T-helper 1 cell (primary cell): ENCODE measurements around the gene ZNHIT3.
"Not testable (repeated sequence)": the region's sequence is repeated elsewhere in the genome, so short reads cannot be mapped to it uniquely, and the experiment has no call there.

Experiments used
- DNase-seq, 5 donors: peaks; one replicate each; pipeline ENCODE4 v3.0.0-alpha.2; 2012 to 2020
- total RNA-seq, 4 donors: gene quantifications; one replicate each; lab custom pipeline; 2026; lab: John Stamatoyannopoulos, UW

The ZNHIT3 gene
- 22.2 to 30.1 (median 27.9) reads per million in 4 donors for total RNA-seq

DNA sequence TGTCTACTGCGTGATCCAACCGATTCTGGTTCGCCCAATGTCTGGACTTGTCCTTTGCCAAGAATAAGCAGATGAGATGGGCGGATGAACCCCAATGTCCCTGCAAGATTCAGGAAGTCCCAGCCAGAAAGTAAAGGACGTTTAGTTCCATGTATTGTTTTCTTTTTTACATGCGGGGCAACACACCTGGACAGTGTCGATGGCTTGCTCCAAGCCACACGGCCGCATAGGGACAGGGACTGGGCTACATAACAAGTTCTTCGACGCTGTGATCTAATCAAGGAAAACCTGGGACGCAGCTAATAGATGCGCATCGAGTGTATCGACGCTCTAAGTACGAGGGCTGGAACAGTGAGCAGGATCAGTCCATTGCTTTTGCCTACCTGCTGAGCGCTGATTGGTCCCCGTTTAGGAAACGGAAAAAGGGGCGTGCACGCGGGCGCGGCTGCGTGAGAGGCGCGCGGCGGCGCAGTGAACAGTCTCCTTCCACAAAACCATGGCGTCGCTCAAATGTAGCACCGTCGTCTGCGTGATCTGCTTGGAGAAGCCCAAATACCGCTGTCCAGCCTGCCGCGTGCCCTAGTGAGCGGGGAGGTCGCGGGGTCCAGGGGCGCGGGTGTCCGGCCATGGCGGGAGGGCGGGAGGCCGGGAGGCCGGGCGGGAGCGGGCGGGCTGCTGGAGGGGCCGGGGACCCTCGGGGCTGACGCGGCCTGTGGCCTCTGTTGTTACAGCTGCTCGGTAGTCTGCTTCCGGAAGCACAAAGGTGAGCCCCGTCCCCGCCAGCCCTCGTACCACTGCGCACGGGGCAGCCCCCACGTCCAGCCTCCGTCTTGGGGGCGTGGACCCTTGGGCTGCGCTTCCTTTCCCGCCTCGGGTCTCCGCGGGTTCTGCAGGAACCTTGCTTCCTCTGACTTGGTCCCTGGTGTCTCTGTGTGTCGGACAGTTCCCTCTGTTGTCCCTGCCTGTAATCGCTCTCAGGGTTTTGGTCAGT is at the start of gene ZNHIT3:
ZNHIT3 (plus strand) TSS at position 478 of the 991 bp plus-strand sequence; CDS start at position 497, 19 bp downstream.
- DNase-seq, result peak; percentile 77 to 94 (median 86)

DNA sequence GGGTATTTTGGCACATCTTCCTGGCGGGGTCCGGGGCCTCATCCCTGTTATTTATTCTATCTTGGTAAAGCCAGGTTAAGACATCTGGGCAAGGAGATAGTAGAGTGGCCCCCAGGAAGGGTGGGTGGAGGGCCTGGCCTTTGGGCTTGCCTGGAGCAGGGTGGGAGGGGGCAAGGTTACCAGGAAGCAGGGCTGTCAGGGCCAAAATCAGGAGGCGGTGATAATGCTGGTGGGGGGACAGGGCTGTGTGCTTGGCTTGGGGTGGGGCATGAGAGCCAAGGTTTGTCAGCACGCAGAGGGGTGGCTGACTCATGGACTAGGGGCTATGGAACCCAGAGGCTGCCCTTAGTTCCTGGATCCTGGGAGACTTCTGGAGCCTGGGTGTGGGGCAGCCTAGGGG is 44.7 kb upstream of the ZNHIT3 start:
- not testable (repeated sequence) for DNase-seq

DNA sequence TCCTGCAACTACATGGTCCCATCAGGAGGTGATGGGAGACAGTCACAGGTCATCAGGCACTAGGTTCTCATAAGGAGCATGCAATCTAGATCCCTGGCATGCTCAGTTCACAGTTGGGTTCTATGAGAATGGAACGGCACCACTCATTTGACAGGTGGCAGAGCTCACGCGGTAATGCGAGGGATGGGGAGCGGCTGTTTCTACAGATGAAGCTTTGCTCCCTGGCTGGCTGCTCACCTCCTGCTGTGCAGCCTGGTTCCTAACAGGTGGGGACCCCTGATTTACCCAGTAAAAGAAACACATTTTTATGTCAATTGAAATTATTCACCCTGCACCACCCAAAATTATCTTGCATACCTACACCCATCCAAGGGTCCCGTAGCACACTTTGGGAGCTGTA is 42.7 kb upstream of the ZNHIT3 start:
- DNase-seq, result no peak

DNA sequence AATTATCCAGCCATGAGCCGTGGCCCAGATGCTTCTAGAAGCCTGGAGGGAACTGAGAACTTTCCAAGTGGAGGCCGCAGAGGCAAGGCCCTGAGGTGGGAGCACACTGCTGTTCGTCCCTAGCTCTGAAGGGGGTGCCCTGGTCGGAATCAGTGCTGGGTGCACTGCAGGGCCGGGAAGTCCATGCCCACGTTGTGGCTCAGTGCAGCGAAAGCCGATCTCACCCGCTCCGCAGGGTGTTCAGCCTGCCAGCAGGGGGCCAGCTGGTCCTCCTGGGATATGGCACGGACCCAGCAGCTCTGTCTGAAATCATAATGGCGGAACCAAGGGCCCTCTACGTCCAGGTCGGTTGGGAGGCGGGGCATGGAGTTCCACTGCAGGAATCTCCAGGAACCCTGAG is 36.5 kb upstream of the ZNHIT3 start:
- not testable (repeated sequence) for DNase-seq

DNA sequence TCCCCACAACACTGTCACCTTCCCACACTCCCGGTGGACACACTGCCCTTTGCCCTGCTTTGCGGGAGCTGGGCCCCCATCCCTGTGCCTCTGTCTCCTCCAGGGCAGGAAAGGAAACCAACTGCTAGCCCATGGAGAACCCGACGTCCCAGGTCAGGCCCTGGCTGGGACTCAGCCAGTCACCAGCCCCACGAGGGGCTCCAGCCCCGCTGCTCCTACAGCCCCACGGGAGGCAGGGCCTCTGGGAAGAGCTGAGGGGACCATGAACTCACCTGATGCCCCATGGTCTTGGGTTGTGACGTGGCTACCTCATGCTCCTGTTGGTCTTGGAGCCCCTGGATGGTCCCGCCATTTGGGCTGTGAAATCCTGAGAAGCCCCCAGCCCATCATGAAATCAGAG is 33.6 kb upstream of the ZNHIT3 start:
- DNase-seq, result not testable (repeated sequence)

DNA sequence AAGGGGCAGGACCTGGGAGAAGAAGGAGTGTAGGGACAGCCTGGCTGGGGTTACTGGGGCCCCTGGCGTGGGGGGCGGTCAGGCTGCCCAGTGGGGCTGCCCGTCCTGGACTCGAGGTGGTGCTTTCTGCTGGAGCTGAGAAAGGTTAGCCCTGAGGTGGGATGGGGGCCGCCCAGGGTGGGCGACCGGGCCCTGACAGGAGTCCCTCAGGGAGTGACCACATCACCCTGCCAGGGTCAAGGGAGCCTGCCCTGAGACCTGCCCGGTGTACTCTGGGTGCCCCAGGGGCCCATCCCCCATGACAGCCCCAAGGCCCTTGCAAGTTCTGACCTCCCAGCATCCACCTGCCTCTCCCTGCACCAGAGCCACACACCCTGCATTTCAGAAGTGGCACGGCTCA is 28.8 kb upstream of the ZNHIT3 start:
- not testable (repeated sequence) for DNase-seq

DNA sequence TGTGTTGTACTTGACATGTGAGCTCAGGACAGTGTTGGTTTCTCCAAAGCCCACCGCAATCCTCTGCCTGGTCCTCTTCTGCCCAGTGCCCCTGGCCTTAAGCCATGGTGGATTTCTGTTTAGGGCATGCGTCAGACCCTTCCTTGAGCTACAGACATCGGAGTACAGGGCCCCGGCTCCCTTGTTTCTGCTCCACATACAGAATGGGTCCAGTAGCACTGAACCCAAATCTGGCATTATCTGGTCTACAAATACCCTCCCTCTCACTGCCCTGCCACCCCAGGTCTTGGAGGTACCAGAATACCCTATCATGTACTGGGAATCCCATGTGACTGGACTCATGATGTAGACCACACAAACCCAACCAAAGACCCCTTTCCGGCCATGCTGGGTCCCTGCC is 27.4 kb upstream of the ZNHIT3 start:
- no peak for DNase-seq

DNA sequence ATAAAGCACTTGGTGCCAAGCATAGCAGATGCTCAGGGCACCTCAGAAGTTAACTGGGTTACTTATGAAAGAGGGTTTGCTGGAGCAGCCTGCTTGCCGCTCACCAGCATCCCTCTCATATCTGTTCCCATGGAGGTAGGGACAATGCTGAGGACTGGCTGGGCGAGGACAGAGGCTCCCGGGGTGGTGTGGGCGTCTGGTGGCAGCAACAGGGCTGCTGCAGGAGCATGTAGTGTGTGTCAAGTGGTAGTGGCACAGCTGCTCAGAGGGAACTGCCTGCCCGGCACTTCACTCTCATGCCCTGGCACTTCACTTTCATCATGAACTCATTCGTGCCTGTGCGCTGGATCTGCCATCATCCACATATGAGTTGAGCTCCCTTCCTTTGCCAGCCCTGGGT is 26.9 kb upstream of the ZNHIT3 start:
- no peak for DNase-seq

DNA sequence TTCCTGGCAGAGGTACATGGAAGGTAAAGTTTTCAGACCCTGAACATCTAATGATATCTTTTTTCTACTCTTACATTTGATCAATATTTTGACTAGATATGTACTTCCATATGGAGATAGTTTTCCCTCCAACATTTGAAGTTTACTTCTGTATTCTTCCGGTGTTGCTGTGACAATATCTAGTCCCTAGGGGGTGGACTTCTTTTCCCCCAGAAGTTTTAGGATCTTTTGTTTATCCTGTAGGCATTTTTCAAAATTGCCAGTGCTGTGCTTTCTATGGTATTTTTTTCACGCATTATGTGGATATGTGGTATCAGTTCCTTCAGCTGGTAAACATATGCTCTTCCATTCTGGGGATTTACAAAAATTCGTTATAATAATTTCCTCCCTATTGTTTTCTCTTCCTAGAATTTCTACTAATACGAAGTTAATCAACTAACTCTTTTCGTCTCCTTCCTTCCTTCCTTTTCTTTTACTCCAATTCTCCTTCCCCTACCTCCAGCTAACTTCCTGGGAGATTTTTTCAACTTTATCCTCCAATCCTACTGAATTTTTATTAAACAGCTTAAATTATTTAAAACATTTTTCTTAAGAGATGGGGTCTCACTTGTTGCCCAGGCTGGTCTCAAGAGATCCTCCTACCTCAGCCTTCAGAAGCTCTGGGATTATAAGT is 26.1 kb upstream of the ZNHIT3 start:
- DNase-seq, result no peak

DNA sequence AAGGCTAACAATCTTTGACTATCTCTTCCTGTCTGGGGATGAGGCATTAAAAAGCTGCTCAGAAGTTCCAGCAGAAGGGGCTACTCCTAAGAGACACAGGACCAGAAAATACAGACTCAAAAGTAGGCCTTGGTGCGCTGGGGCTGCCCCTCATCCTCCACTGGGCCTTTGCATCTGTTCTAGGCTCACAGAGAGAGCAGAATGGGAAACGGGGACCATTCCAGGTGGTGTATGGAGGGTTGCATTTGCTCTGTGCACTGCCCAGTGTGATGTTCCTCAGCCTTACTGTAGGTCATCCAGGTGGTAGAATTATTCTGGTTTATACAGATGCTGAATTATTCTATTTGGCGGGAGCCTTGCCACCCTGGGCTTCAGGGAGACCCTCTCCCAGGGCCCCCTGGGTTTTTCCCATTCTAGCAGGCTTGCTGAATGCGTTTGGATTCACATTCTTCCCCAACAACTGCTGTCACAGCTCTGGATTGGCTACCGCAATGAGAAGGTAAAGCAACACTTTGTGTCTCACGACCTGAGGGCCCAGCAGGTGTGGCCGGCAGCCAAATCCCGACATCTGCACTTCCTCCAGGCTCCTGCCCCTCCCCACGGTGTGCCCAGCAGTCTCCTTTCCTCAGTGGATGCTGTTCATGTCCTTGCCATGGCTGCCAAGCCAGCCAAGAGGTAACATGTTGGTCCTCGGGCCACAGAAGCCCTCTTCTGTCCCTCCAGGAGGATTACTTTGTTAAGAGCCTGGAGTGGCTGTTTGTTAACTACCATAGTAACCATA is 25.0 kb upstream of the ZNHIT3 start:
- no peak for DNase-seq

DNA sequence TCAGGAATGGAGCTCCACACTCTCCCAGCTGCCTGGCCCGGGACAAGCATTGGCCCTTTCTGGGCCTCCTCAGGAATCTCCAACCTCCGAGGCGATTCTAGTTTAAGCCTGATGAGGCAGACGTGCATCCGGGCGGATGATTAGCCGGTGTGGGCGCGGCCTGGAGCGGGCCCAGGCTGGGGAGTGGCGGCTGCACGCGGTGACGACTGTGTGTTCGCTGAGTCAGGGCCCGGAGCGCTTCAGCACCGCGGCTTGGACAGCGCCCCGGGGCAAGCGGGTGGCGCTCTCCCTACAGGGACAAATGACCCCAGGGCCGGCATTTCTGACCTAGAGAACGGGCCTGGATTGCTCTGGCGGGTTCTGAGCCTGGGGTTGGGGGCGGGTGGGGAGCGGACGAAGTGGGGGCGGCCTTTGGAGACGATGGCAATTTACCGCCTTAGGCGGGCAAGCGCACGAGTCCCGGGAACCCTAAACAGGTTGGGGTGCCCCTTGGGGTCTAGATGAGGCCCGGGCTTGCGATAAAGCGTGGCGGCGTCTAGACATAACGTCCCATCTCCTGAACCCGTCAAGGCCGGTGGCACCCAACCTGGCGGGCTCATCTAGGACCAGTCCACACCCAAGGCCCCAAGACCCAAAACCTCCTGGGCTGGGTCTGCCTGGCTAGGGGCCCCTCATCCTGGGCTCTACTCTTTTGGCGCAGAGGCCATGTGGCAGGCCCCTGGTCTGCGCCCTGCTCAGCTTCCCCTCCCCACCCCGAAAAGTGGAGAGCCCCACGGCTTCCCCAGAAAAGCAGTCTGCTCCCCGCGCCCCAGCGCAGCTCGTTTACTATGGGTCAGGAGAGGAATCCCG is 22.3 kb upstream of the ZNHIT3 start:
- peak in 2 of 5 donors; percentile 13 to 53 for DNase-seq

DNA sequence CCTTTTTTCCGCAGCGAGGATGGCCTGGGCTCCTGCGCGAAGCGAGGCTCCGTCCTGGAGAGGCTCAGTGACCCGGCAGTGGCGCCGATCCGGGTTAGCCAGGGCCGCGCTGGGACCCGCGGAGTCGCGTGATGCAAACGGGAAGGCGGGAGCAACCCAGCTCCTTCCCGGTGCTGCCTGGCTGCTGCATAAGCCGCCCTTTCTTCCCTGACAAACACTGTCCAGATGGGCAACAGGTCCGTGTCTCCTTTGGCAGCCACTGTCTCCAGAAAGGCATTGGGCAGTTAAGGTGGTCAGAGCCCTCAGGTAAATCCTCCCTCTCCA is 21.8 kb upstream of the ZNHIT3 start:
- no peak for DNase-seq

DNA sequence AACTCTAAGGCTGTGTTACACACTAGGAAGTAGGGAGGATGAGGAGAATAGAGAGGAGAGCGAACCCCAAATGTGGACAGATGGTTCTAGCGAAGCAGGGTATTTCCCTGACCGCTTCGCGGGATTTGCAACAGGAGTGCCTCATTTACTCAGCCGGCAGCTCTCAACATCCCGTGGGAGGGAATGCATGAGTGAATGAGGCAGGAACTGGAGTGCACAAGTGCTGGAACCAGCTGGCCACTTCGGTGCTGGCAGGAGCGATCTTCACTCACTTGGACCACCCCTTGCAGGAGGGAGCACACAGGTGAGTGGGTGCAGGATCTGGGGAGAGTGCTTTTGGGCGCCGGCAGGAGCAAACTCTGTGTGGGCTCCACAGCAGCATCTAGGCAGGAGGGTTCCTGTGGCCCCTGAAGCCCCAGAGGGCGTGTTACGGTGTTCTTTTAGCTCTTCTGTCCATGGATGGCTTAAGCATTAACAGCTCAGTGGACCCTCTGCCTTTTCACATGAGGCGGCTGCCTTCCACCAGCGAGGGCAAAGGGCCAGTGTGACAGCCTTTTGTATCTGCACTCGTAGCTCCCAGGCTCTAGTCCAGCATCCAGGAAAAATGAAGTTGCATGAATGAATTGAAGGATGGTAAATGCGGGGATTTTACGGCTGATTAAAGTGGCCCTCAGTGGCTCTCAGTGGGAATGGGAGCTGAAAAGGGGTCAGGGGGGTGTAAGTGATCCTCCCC is 17.4 kb upstream of the ZNHIT3 start:
- no peak for DNase-seq

DNA sequence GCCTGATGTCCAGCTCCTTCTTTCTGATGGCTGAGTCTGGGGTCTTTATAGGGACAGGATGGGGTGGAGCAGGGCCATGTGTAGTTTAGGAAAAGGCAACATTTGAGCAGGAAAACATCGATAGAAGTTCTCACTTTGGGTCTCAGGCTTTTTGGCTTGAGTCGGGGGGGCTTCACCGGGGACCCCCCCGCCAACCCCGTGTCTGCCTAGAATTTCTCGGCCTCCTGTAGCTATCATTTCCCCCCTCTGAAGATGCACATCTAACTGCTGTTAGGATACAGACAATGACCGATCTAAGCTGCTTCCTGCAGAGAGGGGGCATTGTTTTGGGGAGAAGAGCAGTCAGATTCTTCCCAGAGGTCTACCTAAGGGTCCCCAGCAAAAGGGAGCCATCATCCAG is 16.7 kb upstream of the ZNHIT3 start:
- no peak for DNase-seq

DNA sequence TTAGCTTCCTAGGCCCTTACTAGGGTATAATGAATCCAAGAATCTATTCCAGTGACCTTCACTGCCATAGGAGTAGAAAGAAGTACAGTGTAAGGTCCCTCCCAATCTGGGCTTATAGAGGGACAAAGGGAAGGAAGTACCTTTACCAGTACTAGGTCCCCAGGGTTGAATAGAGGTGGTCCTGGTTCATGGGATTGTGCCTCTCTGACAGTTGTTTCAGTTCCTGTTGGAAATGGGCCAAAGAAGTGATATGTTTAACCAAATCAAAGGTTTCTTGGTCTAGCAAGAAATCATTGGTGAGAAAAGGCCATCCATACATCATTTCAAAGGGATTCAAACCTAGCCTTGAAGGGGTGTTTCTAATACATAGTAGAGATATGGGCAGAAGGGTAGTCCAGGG is 16.0 kb upstream of the ZNHIT3 start:
- DNase-seq, result no peak

DNA sequence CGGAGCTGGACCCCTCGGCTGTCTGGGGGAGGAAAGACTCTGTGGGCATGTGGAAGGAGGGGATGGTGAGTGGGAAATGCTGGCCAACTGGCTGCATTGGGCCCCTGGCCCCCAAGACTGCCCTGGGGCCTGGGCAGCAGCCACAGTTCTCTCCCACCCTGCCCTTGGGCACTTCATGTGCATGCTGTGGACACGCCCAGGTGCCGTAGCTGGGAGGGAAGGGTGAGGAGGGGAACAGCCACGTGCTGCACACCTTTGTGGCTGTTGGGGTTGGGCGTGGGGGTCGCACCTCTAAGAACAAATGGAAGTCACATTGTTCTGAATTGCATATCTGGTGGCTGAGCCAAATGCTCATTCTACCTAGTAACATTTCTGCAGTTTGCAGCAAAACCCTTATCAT is 11.9 kb upstream of the ZNHIT3 start:
- DNase-seq, result no peak

DNA sequence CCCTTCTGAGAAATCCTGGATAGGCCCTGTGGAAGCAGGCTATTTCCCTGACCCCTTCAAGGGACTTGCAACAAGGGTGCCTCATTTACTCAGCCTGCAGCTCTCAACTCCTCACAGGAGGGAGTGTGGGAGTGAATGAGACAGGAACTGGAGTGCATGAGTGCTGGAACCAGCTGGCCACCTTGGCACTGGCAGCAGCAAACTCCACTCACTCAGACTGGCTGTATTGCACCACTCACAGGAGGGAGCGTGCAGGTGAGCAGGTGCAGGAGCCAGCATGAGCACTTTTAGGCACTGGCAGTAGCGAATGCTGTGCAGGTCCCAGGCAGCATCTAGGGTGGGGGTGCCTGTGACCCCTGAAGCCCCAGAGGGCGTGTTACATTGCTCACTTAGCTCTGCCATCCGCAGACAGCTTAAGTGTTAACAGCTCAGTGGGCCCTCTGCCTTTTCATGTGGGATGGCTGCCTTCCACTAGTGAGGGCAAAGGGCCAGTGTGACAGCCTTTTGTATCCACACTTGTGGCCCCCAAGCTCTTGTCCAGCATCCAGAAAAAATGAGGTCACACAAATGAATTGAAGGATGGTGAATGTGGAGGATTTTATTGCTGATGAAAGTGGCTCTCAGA is 11.0 kb upstream of the ZNHIT3 start:
- DNase-seq, result no peak

DNA sequence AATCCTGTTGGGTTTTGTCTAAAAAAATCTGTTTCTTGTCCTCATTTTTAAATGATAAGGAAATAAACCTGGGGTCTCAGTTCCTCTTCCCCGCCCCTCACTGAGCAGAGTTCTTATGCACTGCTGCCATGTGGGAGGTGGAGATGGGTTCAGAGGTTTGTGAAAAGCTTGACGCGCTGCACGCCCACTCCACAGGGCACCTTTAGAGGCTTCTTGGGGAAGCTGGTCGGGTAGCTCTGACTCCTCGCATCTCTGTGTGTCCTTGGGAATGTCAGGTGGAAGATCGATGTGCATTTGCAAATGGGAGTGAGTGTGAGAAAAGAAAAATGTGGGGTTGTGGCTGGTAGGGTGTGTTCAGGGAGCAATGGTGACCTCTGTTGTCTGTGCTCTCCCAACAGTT is 4.7 kb upstream of the ZNHIT3 start:
- DNase-seq, result no peak

DNA sequence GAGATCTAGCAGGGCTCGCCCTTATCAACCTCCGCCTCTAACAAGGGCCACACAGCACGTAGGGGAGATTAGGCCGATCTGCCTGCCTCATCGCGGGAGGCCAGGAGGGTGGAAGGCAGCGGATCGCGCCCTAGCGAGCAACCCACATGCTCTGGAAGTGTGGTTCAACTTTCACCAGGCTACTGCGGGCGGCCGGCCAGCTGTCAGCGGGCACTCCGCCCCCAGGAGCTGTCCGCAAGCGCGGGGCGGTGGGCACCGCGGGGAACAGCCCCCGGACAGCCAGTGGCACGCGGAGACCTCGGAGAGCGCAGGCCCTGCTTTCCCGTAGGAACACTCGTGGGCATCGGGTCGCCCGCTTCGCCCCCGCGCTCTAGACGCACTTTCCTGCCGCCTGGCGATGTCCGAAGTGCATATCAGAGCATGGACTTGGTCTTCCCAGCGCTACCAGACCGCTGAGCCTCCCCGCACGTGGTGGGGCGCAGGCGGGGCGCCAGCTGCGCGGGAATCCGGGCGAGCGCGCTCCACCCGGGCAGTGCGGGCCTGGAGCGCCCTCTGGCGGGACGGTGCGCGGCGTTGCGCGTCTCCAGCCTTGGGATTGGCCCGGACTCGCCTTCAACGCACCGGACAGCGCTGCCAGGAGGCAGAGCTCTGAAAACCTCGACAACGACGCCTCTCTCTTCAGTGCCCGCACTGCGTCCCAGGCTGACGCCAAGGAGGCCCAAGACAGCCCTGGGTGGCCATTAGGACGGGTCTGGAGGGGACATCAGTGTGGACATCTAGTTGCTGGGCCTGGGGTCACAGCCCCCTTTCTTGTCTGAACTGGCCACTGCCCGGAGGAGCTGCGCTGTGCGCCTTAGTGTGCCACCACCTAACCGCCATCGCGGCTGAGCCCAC is 3.6 kb upstream of the ZNHIT3 start:
- peak; percentile 50 to 76 (median 63) for DNase-seq

DNA sequence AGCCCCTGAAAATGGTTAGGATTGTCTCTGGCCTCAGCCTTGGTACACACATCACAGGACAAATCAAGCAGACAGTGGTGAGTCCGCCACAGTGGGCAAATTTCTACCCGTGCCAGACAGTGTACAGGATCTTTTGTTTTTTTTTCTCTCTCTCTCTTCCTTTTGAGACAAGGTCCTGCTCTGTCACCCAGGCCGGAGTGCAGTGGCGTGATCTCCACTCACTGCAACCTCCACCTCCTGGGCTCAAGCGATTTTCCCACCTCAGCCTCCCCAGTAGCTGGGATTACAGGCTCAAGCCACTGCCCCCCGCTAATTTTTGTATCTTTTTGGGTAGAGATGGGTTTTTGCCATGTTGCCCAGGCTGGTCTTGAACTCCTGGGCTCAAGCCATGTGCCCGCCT is 2.5 kb upstream of the ZNHIT3 start:
- not testable (repeated sequence) for DNase-seq
